Glomerular endothelial cell (primary cell): ENCODE measurements around the gene TTC39C. TPM values are rescaled to one million over a fixed set of nuclear protein-coding genes. Genes with fewer than 3 reads are reported as not detected.

Experiments used
- DNase-seq: peaks from one replicate; pipeline ENCODE4 v3.0.0-alpha.2; 2011; ENCODE audit warnings: low read depth, low spot score; ENCODE audit errors: extremely low read depth
- total RNA-seq: library from RNA; depleted of rRNA; stranded (reverse); fragments of >200 nt; gene quantifications from 2 replicates; pipeline ENCODE4 v1.2.3, GENCODE V29; 2015

Gene TTC39C
- total RNA-seq: 1.1 and 2.3 TPM in 2 replicates

GRCh38 chr18:24014062-24014985 lies at the start of gene TTC39C:
TTC39C (plus strand) TSS chr18:24014754; CDS start chr18:24014872, 118 bp downstream.
- no peak for DNase-seq

DNA sequence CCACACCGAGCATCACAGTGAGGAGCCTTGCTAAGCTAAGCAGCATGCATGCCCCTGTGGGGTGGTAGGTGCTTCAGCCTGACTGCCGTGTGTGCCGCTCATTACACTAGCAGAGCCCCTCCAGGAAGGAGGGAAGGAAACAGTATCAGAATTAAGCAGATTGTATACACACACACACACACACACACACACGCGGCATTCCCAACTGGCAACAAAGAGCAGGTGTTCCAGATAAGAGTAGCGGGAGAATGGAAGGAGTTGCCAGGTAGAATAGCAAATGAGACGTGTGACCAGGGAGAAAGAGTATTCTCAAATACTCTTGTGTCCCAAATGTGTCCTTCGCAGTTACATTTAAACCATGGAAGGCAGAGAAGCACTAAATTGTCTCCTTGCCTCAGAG lies 47.6 kb upstream of the TTC39C start:
- DNase-seq: no peak

DNA sequence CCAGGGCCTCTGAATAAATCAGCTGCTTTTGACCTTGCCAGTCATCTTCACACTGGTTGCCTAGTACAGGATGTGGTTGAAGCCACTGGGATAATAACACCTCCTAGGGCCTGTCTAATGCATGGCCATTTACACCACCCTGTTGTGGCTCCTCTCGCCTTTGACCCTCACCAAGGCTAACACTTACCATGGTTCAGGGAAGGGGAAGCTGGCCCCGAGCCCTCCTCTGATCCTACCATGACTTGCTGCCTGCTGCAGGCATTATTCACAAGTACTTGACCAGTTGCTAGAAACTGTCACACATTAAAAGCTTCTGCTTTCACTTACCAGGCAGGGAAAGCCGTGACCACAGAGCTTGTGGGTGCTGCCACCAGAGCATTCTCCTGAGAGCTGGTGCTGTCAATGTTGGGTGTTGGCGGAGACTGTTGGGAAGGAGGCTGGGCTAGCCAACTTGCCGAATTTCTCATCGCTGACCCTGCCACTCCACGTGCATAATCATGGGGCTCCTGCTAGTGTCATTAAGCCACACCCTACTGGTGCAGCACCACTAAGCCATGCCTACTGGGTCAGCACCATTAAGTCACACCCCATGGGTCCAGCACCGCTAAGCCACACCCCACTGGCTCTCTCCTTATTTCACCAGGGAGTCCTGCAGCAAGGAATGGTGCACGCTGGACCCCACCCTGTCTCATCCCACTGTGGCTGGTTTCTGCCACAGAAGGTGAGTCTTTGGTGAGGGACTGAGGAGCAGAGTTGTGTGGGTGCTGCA lies 47.0 kb upstream of the TTC39C start:
- DNase-seq: no peak

GRCh38 chr18:23968638-23969604 lies 45.6 kb upstream of the TTC39C start:
- DNase-seq: no peak

- no peak for DNase-seq
Observed at GRCh38 chr18:23969664-23970063, 44.9 kb upstream of the TTC39C start.

GRCh38 chr18:23970161-23971096 lies 44.1 kb upstream of the TTC39C start:
- no peak for DNase-seq

- DNase-seq: no peak
Observed at GRCh38 chr18:23971097-23971440, 43.5 kb upstream of the TTC39C start.

DNA sequence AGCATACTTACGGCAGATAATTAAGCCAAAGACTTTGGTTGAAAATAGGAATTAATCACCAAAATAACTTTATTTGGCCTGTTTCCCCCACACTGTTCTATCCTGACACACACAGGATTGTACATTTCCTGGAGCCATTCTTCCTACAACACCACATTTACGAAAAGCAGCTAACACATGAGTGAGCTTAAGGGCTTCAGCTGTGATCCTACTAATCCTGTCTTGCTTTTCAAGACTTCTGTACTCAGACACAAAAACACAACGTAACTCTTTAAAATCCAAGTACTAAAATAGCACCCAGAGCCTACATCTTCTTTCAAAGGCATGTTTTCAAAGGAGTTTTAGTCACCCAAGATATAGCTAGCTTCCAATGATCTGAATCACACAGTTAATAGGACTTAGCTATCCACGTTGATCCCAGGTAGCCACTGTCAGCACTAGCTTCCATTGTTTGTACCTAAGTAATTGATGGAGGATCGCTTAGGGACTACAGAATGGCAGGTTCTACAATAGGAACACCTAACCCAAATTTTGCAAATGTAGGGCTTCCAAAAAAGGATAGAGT lies 42.8 kb upstream of the TTC39C start:
- DNase-seq: no peak

GRCh38 chr18:23972453-23972852 lies 42.1 kb upstream of the TTC39C start:
- DNase-seq: no peak

GRCh38 chr18:23977103-23977502 lies 37.5 kb upstream of the TTC39C start:
- DNase-seq: no peak

GRCh38 chr18:23977719-23978483 lies 36.7 kb upstream of the TTC39C start:
- no peak for DNase-seq

DNA sequence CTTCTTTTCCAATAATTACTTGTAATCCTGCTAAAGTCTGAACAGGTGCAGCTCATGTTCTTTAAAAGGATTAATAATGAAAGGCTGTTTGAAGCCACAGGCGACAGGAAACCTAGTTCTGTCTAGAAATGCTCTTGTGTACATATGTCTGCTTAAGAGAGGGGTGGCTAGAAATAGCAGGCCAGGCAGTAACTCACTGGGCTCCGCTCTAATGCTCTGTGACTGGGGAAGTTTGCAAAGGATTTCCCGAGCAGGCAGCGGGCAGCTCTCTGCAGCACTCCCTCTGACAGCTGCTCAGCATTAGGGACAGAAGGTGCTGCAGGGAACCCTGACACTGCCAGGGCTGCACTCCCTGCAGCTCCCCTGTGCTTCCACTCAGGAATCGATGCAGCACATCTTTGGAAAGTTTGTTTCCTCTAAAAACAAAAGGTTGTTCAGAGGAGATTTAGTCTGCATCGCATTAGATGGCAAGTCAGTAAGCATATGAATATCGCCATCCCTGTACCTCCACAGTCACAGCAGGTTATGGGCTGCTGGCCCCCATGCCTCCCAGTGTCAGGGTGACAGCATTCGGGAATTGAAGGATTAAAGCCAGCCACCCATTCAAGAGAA lies 33.1 kb upstream of the TTC39C start:
- DNase-seq: no peak

DNA sequence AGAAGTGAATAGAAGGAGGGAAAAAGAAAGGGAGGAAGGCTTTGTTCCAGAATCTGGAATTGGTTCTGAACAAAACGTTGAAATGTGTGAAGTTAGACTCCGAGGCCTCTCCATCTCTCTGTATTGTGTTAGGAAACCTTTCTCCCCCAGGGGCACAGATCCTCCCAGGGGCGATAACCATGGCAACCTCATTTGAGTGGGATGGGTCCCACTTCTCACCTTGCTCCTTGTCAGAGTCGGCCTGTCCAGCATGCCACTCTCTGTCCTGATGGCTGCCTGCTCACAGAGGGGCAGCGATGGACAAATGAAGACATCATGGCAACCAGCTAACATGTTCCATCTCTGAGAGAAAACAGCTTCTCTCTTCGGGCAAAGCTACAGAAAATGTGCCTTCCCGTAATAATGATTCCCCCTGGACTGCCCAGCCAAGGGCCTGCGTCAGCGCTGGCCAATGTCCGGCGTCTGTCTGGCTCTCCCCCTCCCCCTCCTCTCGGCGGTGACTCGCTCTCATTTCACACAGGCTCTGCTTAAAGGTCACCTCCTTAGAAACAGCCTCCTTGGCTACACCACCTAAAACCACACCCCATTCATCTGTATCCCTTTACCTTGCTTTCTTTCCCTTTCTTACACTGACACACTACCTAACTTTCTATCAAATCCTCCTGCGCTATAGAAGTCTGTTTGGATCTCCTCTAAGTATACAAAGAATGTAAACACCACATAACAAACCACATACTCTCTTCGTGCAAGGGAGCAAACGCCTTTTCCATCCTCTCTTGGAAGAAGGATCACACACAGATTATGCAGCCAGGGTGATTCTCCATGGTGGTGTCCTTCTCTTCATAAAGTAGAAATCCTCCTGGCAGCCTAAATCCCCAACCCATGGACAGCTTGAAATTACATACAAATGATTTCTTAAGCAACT lies 32.1 kb upstream of the TTC39C start:
- DNase-seq: no peak

DNA sequence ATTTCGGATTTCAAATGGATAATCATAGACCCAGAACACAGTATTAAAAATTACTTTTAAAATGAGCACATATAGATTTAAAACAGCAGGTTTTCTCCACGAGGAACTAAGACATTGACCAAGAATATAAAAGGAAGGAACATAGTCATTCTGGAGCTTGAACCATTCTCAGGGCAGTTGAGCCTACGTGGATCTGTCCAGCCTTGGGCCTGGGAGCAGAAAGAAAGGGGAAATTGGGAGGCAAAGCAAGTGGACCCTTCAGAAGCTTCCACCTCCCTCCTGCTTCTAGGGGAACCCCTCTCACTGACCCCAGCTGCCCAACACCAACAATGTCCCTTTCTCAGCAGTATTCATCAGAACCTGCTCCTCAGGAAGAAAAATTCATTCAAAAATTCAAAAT lies 31.4 kb upstream of the TTC39C start:
- no peak for DNase-seq

- DNase-seq: no peak
Observed at GRCh38 chr18:23986600-23987359, 27.8 kb upstream of the TTC39C start.
